ENCODE results near the gene IRX3.

The IRX3 gene

DNA sequence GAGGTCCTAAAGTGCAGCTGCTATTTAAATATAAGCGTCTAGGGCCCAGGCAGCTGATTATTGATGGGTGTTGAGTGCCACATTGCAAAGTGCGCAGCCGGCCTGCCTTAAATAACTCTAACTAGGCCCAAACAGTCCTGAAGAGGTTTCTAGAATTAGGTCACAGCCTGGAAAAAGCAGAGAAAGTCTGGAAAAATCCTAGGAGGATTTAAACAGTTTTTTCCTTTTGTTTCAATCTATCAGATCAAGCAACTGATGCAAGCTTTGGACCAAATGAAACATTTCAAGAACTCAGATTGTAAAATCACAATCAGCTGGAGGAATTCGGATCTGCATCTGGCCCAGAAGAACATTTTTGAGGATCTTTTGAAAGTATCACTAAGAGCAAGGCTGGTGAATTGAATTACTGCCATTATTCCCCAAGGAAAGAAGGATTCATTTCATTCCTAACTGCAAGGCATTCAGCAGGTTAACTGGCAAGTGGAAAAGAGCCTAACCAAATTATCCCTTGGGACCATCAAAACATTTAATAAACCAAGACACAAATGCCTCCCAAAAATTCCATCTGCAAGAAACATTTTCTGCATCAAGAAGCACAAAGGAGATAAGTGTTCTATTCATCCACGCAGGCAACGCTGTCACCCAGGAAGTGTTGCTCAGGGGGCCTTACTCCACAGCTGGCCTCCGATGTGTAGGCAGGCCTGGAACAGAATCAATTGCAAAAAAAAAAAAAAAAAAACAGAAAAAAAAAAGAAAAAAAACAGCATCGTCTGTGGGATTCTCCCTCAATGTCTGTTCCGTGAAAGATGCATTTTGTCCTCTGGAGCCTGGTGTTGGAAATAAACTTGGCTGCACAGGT, 46.1 kb downstream of the IRX3 start:
- no peak for TF ChIP-seq EZH2 (optimal IDR thresholded peaks at IDR 0.05; ENCODE audit: low read depth, low read length)
- no peak for TF ChIP-seq EZH2phosphoT487 (IDR thresholded peaks at IDR 0.05; ENCODE audit: low read length)
- TF ChIP-seq, protein P1, sequence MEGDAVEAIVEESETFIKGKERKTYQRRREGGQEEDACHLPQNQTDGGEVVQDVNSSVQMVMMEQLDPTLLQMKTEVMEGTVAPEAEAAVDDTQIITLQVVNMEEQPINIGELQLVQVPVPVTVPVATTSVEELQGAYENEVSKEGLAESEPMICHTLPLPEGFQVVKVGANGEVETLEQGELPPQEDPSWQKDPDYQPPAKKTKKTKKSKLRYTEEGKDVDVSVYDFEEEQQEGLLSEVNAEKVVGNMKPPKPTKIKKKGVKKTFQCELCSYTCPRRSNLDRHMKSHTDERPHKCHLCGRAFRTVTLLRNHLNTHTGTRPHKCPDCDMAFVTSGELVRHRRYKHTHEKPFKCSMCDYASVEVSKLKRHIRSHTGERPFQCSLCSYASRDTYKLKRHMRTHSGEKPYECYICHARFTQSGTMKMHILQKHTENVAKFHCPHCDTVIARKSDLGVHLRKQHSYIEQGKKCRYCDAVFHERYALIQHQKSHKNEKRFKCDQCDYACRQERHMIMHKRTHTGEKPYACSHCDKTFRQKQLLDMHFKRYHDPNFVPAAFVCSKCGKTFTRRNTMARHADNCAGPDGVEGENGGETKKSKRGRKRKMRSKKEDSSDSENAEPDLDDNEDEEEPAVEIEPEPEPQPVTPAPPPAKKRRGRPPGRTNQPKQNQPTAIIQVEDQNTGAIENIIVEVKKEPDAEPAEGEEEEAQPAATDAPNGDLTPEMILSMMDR (IDR thresholded peaks at IDR 0.05; ENCODE audit: low read length), result no peak
- H4K20me1 ChIP-seq (ENCODE audit: insufficient read depth, low read length), result no peaks in the 10 kb centered on the region
- no peaks in the 10 kb centered on the region for H3F3A ChIP-seq (ENCODE audit: insufficient read depth, low read length)
- no peak for DNase-seq
- H3K9me3 ChIP-seq (replicated peaks; ENCODE audit: insufficient read depth, low read length), result no peaks in the 10 kb centered on the region
- no peaks in the 10 kb centered on the region for H3K4me1 ChIP-seq (ENCODE audit: low read length)
- H3K27me3 ChIP-seq (replicated peaks; ENCODE audit: insufficient read depth, low read length), result no peaks in the 10 kb centered on the region
- H3K9ac ChIP-seq (ENCODE audit: low read length), result no peak overlapping the region
- H3K4me3 ChIP-seq (ENCODE audit: low read length), result no peak overlapping the region
- no peaks in the 10 kb centered on the region for H3K79me2 ChIP-seq (ENCODE audit: low read length)
- H3K27ac ChIP-seq (ENCODE audit: low read length), result no peak overlapping the region
- H3K9me2 ChIP-seq (replicated peaks; ENCODE audit: insufficient read depth, low read length), result no peaks in the 10 kb centered on the region
- H3K4me2 ChIP-seq (ENCODE audit: low read depth, low read length), result no peak overlapping the region
- no peak overlapping the region for H2AFZ ChIP-seq (ENCODE audit: low read length)
- no peaks in the 10 kb centered on the region for H3K36me3 ChIP-seq (replicated peaks; ENCODE audit: insufficient read depth, low read length)

DNA sequence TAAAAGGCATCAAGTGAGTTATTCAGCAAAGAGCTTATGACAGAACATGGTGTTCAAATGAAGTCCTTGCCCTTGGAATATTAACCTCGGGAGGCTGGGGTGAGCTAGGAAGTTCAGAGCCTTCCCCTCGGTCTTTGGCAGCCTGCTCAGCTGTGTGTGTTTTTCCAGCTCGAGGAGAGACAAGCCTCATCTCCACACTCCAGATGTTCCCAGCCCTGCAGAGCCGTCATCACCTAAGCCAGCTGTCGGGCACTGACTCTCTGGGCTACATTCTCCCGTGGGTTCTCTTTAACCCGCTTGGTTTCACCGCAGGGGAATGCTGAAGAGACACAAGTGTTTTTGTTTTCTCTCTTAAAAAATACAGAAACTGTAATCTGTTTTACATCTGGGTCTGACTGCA, 47.1 kb downstream of the IRX3 start:
- no peaks in the 10 kb centered on the region for H3F3A ChIP-seq (ENCODE audit: insufficient read depth, low read length)
- no peaks in the 10 kb centered on the region for H3K9me3 ChIP-seq (replicated peaks; ENCODE audit: insufficient read depth, low read length)
- no peaks in the 10 kb centered on the region for H3K79me2 ChIP-seq (ENCODE audit: low read length)
- DNase-seq, result no peak
- H3K27ac ChIP-seq (ENCODE audit: low read length), result no peak overlapping the region
- H4K20me1 ChIP-seq (ENCODE audit: insufficient read depth, low read length), result no peaks in the 10 kb centered on the region
- H3K27me3 ChIP-seq (replicated peaks; ENCODE audit: insufficient read depth, low read length), result no peaks in the 10 kb centered on the region
- H3K4me3 ChIP-seq (ENCODE audit: low read length), result no peak overlapping the region
- H3K4me2 ChIP-seq (ENCODE audit: low read depth, low read length), result no peak overlapping the region
- H3K4me1 ChIP-seq (ENCODE audit: low read length), result no peaks in the 10 kb centered on the region
- no peak overlapping the region for H3K9ac ChIP-seq (ENCODE audit: low read length)
- H3K9me2 ChIP-seq (replicated peaks; ENCODE audit: insufficient read depth, low read length), result no peaks in the 10 kb centered on the region
- H3K36me3 ChIP-seq (replicated peaks; ENCODE audit: insufficient read depth, low read length), result no peaks in the 10 kb centered on the region
- TF ChIP-seq EZH2 (optimal IDR thresholded peaks at IDR 0.05; ENCODE audit: low read depth, low read length) (no peak), EZH2phosphoT487 (IDR thresholded peaks at IDR 0.05; ENCODE audit: low read length) (no peak)
- TF ChIP-seq, protein P1 (IDR thresholded peaks at IDR 0.05; ENCODE audit: low read length), result no peak
- no peak overlapping the region for H2AFZ ChIP-seq (ENCODE audit: low read length)

DNA sequence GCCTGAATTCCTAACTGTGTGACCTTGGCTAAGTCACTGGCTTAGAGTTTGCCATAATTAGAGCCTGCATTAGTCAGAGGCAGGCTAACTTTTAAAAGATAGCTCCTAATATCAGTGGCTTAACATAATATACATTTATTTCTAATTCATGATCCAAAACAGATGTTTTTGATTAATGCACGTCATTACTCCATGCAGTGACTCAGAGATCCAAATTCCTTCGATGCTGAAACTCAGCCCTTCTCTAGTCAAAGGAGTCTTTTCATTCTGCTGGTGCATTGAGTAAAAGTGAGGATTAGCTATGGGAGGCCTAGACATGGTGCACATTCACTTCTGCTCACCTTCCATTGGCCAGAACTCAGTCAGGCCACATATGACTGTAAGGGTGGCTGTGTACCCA, 49.8 kb downstream of the IRX3 start:
- no peaks in the 10 kb centered on the region for H3K27me3 ChIP-seq (replicated peaks; ENCODE audit: insufficient read depth, low read length)
- H3K4me3 ChIP-seq (ENCODE audit: low read length), result no peak overlapping the region
- TF ChIP-seq EZH2phosphoT487 (IDR thresholded peaks at IDR 0.05; ENCODE audit: low read length), result no peak
- TF ChIP-seq, protein P1 (IDR thresholded peaks at IDR 0.05; ENCODE audit: low read length), result no peak
- no peak for TF ChIP-seq EZH2 (optimal IDR thresholded peaks at IDR 0.05; ENCODE audit: low read depth, low read length)
- H3K79me2 ChIP-seq (ENCODE audit: low read length), result no peaks in the 10 kb centered on the region
- H3K9me2 ChIP-seq (replicated peaks; ENCODE audit: insufficient read depth, low read length), result no peaks in the 10 kb centered on the region
- H3K9ac ChIP-seq (ENCODE audit: low read length), result no peak overlapping the region
- no peaks in the 10 kb centered on the region for H4K20me1 ChIP-seq (ENCODE audit: insufficient read depth, low read length)
- no peaks in the 10 kb centered on the region for H3F3A ChIP-seq (ENCODE audit: insufficient read depth, low read length)
- no peak overlapping the region for H3K4me2 ChIP-seq (ENCODE audit: low read depth, low read length)
- H3K4me1 ChIP-seq (ENCODE audit: low read length), result no peaks in the 10 kb centered on the region
- H3K36me3 ChIP-seq (replicated peaks; ENCODE audit: insufficient read depth, low read length), result no peaks in the 10 kb centered on the region
- H3K27ac ChIP-seq (ENCODE audit: low read length), result no peak overlapping the region
- no peaks in the 10 kb centered on the region for H3K9me3 ChIP-seq (replicated peaks; ENCODE audit: insufficient read depth, low read length)
- DNase-seq, result no peak
- no peak overlapping the region for H2AFZ ChIP-seq (ENCODE audit: low read length)
